Esophagus muscularis mucosa (tissue), 4 donors: ENCODE measurements around the gene RBM44. TPM values are rescaled to one million over a fixed set of nuclear protein-coding genes. Genes with fewer than 3 reads are reported as not detected.
A peak's percentile ranks its signal among the peaks of the same experiment; 100 is the strongest.
"Not testable (repeated sequence)": the region's sequence is repeated elsewhere in the genome, so short reads cannot be mapped to it uniquely, and the experiment has no call there.

ENCODE experiments used
- DNase-seq: peaks from one replicate; pipeline ENCODE4 v3.0.0-alpha.2; 2017; ENCODE audit errors: extremely low spot score
- H3K27ac ChIP-seq, 4 donors: fragments of 200-600 bp; sonication (generic); replicated peaks in 1 of 4; 1 replicate in 3 of 4; 2 replicates in 1 of 4; pipeline ENCODE4 v1.5.1; 2016 to 2019; ENCODE audit warnings: mild to moderate bottlenecking in 1 of 4
- H3K27me3 ChIP-seq, 4 donors: fragments of 200-600 bp; sonication (generic); one replicate each; pipeline versions ENCODE4 v1.5.1 to v1.6.0; 2016 to 2019
- H3K36me3 ChIP-seq, 4 donors: fragments of 200-600 bp; sonication (generic); one replicate each; pipeline ENCODE4 v1.5.1; 2016 to 2019
- H3K4me1 ChIP-seq, 4 donors: fragments of 200-600 bp; sonication (generic); one replicate each; pipeline ENCODE4 v1.5.1; 2016 to 2019
- H3K4me3 ChIP-seq, 4 donors: fragments of 200-600 bp; sonication (generic); 1 replicate in 2 of 4; 2 replicates in 2 of 4; pipeline ENCODE4 v1.5.1; 2016 to 2019; ENCODE audit warnings: mild to moderate bottlenecking in 4 of 4, moderate library complexity in 1 of 4
- H3K9me3 ChIP-seq, 4 donors: fragments of 200-600 bp; sonication (generic); 1 replicate in 3 of 4; 2 replicates in 1 of 4; pipeline ENCODE4 v1.5.1; 2016 to 2019
- CTCF ChIP-seq, 3 experiments: fragments of 200-600 bp in 2 of 3; fragments of 450-650 bp in 1 of 3; sonication (generic) in 2 of 3; IDR thresholded peaks; one replicate each; pipeline ENCODE4 v1.5.1; 2017 to 2019; ENCODE audit warnings: antibody characterized with exemption in 3 of 3, mild to moderate bottlenecking in 2 of 3, moderate library complexity in 1 of 3
- EP300 ChIP-seq: sonication (generic); formaldehyde crosslinking; IDR thresholded peaks from one replicate; pipeline ENCODE4 v1.6.1; 2017; ENCODE audit warnings: antibody characterized with exemption
- POLR2A ChIP-seq: fragments of 450-650 bp; IDR thresholded peaks from one replicate; pipeline ENCODE4 v1.6.1; 2017; ENCODE audit warnings: antibody characterized with exemption, moderate library complexity, mild to moderate bottlenecking, low read depth
- POLR2AphosphoS5 ChIP-seq, 2 donors: sonication (generic); formaldehyde crosslinking; IDR thresholded peaks; one replicate each; pipeline ENCODE4 v1.6.1; 2017; ENCODE audit warnings: antibody characterized with exemption in 2 of 2
- WGBS: methylation state at CpG from one replicate; pipeline ENCODE4 v1.1.5; 2018; 5-methylcytosine and 5-hydroxymethylcytosine counted together
- intact Hi-C: fragments of 100-400 bp; cut with DNase I; formaldehyde crosslinking; loops from one replicate; pipeline ENCODE4 v1.15.1; 2023
- total RNA-seq, 4 donors: library from RNA; depleted of rRNA; stranded (reverse); fragments of >200 nt; gene quantifications; one replicate each; pipeline versions ENCODE4 v1.1.0 to v1.2.1, GENCODE V29; 2016

RBM44 gene
- total RNA-seq, 4 donors from 2014 or later: 0.42 to 0.99 (median 0.61) TPM

GRCh38 chr2:237867465-237867864 lies 68.9 kb downstream of the RBM44 start:
- no peaks in the 10 kb centered on the region for H3K36me3 ChIP-seq
- H3K9me3 ChIP-seq: no peaks in the 10 kb centered on the region
- peaks cover 65 to 100% (median 92%) of the 10 kb centered on the region in 4 donors for H3K4me1 ChIP-seq
- no peak overlapping the region for H3K4me3 ChIP-seq
- DNase-seq: no peak
- intact Hi-C loops: no loop called here
- 91% methylated on average over 6 of the region's 10 CpGs for WGBS
- H3K27me3 ChIP-seq: no peaks in the 10 kb centered on the region
- H3K27ac ChIP-seq: peak overlapping the region; percentile 82 to 95 (median 93)
- TF ChIP-seq POLR2AphosphoS5 (IDR thresholded peaks at IDR 0.05) (no peak), CTCF (IDR thresholded peaks at IDR 0.05) (no peak), POLR2A (no peak)

- H3K27me3 ChIP-seq, H3K36me3 ChIP-seq, intact Hi-C loops, H3K4me3 ChIP-seq, H3K9me3 ChIP-seq, DNase-seq: not testable (repeated sequence)
- 91% methylated on average over 4 of the region's 4 CpGs for WGBS
- Histone ChIP-seq H3K27ac (peak overlapping the region; percentile 82 to 95 (median 93)), H3K4me1 (peaks cover 65 to 100% (median 92%) of the 10 kb centered on the region in 4 donors)
These were observed 69.5 kb downstream of the RBM44 start for GRCh38 chr2:237868074-237868473.

GRCh38 chr2:237868631-237869342 lies 70.2 kb downstream of the RBM44 start:
- H3K4me1 ChIP-seq: peaks cover 68 to 100% (median 92%) of the 10 kb centered on the region in 4 donors
- no peaks in the 10 kb centered on the region for H3K9me3 ChIP-seq
- WGBS: 59% methylated on average over 22 of the region's 22 CpGs
- H3K27ac ChIP-seq: peak overlapping the region; percentile 82 to 95 (median 93)
- no peaks in the 10 kb centered on the region for H3K36me3 ChIP-seq
- TF ChIP-seq POLR2A (no peak), POLR2AphosphoS5 (IDR thresholded peaks at IDR 0.05) (peak in 1 of 2 donors; percentile 29), CTCF (IDR thresholded peaks at IDR 0.05) (no peak), EP300 (no peak)
- no peak overlapping the region for H3K4me3 ChIP-seq
- no peaks in the 10 kb centered on the region for H3K27me3 ChIP-seq
- no peak for DNase-seq
- intact Hi-C loops: no loop called here

DNA sequence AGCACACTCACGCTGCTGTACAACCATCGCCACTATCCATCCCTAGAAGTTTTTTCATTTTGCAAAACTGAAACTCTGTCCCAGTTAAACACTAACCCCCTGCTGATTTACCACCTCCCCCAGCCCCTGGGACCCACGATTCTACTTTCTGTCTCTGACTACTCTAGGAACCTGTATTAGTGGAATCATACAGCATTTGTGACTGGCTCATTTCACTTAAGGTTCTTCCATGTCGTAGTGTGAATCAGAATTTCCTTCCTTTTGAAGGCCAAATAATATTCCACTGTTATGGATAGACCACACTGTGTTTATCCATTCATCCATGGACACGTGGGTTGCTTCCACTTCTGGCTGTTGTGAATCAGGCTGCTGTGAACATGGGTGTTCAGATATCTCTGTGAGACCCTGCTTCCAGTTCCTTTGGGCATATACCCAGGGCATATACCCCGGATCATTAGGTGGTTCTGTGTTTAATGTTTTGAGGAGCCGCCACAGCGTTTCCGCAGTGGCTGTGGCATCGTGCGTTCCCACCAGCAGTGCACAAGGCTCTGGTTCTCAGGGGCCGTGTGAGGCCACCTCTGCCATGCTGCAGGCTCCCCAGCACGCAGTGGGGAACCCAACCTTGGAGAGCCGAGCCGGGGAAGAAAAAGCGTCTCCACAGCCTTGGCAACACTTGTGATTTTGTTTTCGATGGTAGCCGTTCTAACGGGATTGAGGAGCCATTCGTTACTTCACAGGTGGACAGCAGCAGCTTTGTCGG lies 70.9 kb downstream of the RBM44 start:
- Histone ChIP-seq H3K4me3 (no peak overlapping the region), H3K9me3 (no peaks in the 10 kb centered on the region), H3K27me3 (no peaks in the 10 kb centered on the region), H3K27ac (peak overlapping the region; percentile 82 to 95 (median 93)), H3K36me3 (no peaks in the 10 kb centered on the region), H3K4me1 (peaks cover 68 to 100% (median 92%) of the 10 kb centered on the region in 4 donors)
- TF ChIP-seq POLR2AphosphoS5 (IDR thresholded peaks at IDR 0.05) (no peak), POLR2A (no peak), EP300 (no peak), CTCF (IDR thresholded peaks at IDR 0.05) (no peak)
- WGBS: 94% methylated on average over 21 of the region's 21 CpGs
- intact Hi-C loops: no loop called here
- no peak for DNase-seq

DNA sequence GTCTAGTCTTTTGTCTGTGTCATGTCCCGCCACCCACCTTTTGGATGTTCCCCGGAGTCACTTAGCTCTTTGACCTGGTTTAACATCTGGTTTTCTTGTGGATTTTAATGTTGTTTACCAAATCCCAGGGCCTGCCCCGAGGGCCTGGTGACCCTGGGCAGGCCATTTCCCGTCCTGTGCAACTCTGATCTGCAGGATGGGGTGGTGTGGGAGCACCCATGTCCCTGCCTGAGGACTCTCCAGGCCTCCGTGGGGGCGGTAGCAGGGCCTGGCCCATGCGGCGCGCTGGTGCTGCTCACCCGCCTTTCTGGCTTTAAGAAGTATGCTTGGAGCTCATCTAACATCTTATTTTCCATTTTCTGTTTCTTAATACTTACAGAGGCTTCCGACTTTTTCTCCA lies 71.5 kb downstream of the RBM44 start:
- DNase-seq: no peak

More for the DNA sequence above, 71.5 kb downstream of the RBM44 start:
- intact Hi-C loops: no loop called here
- Histone ChIP-seq H3K36me3 (no peaks in the 10 kb centered on the region), H3K9me3 (no peaks in the 10 kb centered on the region), H3K27me3 (no peaks in the 10 kb centered on the region), H3K4me3 (no peak overlapping the region), H3K4me1 (peaks cover 66 to 100% (median 92%) of the 10 kb centered on the region in 4 donors), H3K27ac (peak overlapping the region; percentile 82 to 95 (median 93))
- TF ChIP-seq EP300 (no peak), POLR2AphosphoS5 (IDR thresholded peaks at IDR 0.05) (no peak), CTCF (IDR thresholded peaks at IDR 0.05) (no peak), POLR2A (no peak)
- 73% methylated on average over 11 of the region's 11 CpGs for WGBS
